Heart left ventricle (tissue), 13 donors: ENCODE measurements around the gene ZMIZ1.

ENCODE experiments used
- POLR2A ChIP-seq, 2 donors: fragments of 450-650 bp; IDR thresholded peaks; one replicate each; pipeline ENCODE4 v1.6.1; 2017; ENCODE audit warnings: antibody characterized with exemption in 2 of 2, mild to moderate bottlenecking in 2 of 2, moderate library complexity in 2 of 2
- TF ChIP-seq, protein P1 (sequence below), 12 donors: fragments of 200-600 bp; sonication (generic) in 4 of 12; IDR thresholded peaks; one replicate each; pipeline versions ENCODE4 v1.5.0 to v1.8.0; 2018 to 2022; ENCODE audit warnings: antibody characterized with exemption in 12 of 12, mild to moderate bottlenecking in 5 of 12
- donor health status: ischemic (EF 13 %, LVEDD 7.1; RV severe dilation, severe dysfunction).
- donor health status: DM: no; HTN: yes; CAD: no.
- donor health status: DM: no; HTN: no; CAD: no.
- donor health status: ischemic (EF 25% LVEDD 6.9; RV normal size, moderate dysfunction).
- donor health status: ischemic (EF 25% LVEDD 5.7; RV mildly dilated, moderate dysfunction).
- donor health status: ischemic (EF 35%, LVEDD 5.7; RV mildly dilated, moderate dysfunction).
- donor health status: nonischemic (EF 11% LVEDD 7.7; RV severe dilation, severe dysfunction).
- donor health status: DM: yes; HTN: yes; CAD: no.
- donor health status: PGD.
- donor health status: ischemic (EF 29% LVEDD 5.4; RV normal size, mild dysfunction).
- donor health status: nonischemic (EF 23%, LVEDD 6.1; RV moderate dilation, normal function).

DNA sequence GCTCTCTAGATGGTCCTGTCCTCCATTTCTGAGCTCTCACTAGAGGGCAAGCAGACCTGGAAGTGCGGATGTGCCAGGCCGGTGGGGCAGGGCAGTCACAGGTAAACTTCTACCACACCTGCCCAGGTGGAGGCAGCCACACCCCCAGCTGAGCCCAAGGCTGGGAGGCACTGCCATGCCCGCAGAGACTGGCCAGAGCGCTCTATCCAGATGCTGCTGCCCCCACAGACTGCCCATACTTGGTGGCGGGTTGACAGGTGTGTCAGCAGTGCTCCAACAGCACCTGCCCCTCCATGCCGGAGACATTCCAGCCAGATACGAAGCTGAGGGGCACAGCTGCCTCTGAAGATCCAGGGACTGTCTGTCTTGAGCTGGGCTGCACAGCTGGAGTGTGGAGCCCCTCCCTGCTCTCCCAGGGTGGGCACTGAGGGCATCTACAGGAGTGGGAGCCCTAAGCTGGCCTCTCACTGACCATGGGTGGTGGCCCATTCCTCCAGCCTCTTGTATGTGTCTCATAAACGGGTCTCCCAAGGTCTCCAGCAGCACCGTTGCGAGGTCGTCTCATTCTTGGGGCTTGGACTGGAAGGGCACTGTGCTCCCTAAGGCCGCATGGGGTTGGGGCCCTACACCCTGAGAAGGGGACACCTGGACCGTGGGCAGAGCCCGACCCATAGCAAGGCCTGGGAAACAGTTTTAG is 240.4 kb downstream of the ZMIZ1 start:
- TF ChIP-seq, protein P1, sequence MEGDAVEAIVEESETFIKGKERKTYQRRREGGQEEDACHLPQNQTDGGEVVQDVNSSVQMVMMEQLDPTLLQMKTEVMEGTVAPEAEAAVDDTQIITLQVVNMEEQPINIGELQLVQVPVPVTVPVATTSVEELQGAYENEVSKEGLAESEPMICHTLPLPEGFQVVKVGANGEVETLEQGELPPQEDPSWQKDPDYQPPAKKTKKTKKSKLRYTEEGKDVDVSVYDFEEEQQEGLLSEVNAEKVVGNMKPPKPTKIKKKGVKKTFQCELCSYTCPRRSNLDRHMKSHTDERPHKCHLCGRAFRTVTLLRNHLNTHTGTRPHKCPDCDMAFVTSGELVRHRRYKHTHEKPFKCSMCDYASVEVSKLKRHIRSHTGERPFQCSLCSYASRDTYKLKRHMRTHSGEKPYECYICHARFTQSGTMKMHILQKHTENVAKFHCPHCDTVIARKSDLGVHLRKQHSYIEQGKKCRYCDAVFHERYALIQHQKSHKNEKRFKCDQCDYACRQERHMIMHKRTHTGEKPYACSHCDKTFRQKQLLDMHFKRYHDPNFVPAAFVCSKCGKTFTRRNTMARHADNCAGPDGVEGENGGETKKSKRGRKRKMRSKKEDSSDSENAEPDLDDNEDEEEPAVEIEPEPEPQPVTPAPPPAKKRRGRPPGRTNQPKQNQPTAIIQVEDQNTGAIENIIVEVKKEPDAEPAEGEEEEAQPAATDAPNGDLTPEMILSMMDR (IDR thresholded peaks at IDR 0.05) = no peak
- no peak for TF ChIP-seq POLR2A (IDR thresholded peaks at IDR 0.05)
